Measurements from ENCODE around the gene RPL22L1.
"Not testable (repeated sequence)": the region's sequence is repeated elsewhere in the genome, so short reads cannot be mapped to it uniquely, and the experiment has no call there.

The RPL22L1 gene

DNA sequence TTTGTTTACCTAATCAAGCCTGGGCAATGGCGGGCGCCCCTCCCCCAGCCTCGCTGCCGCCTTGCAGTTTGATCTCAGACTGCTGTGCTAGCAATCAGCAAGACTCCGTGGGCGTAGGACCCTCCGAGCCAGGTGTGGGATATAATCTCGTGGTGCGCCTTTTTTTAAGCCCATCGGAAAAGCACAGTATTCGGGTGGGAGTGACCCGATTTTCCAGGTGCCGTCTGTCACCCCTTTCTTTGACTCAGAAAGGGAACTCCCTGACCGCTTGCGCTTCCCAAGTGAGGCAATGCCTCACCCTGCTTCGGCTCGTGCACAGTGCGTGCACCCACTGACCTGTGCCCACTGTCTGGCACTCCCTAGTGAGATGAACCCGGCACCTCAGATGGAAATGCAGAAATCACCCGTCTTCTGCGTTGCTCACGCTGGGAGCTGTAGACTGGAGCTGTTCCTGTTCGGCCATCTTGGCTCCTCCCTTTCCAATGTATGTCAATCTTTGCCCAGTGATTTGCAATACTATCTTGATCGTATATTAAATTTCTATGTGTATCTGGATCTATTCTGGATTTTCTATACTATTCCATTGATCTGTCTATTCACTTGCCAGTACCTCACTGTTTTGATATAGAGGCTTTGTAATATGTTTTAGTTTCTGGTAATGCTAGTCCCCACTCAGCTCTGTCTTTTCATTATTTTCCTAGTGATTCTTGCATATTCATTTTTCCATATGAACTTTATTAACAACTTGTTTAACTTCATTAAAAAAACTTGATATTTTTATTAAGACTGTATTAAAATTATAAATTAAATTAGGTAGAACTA lies 14.3 kb upstream of the RPL22L1 start:
- in situ Hi-C loops (cut with MboI; ENCODE audit: low sequenced_read_pairs), result not testable (repeated sequence)

DNA sequence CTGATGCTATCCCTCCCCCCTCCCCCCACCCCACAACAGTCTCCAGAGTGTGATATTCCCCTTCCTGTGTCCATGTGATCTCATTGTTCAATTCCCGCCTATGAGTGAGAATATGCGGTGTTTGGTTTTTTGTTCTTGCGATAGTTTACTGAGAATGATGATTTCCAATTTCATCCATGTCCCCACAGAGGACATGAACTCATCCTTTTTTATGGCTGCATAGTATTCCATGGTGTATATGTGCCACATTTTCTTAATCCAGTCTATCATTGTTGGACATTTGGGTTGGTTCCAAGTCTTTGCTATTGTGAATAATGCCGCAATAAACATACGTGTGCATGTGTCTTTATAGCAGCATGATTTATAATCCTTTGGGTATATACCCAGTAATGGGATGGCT lies 8.7 kb upstream of the RPL22L1 start:
- in situ Hi-C loops (cut with MboI; ENCODE audit: low sequenced_read_pairs), result not testable (repeated sequence)

DNA sequence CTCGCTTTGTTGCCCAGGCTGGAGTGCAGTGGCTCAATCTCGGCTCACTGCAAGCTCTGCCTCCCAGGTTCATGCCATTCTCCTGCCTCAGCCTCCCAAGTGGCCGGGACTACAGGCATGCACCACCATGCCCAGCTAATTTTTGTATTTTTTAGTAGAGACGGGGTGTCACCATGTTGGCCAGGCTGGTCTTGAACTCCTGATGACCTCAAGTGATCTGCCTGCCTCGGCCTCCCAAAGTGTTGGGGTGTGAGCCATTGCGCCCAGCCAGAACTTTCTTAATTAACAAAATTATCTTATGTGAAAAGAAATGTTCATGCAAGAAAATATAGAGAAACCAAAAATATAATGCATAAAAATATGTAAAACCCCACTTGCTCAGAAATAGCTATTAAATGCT lies 7.3 kb upstream of the RPL22L1 start:
- in situ Hi-C loops (cut with MboI; ENCODE audit: low sequenced_read_pairs), result not testable (repeated sequence)

DNA sequence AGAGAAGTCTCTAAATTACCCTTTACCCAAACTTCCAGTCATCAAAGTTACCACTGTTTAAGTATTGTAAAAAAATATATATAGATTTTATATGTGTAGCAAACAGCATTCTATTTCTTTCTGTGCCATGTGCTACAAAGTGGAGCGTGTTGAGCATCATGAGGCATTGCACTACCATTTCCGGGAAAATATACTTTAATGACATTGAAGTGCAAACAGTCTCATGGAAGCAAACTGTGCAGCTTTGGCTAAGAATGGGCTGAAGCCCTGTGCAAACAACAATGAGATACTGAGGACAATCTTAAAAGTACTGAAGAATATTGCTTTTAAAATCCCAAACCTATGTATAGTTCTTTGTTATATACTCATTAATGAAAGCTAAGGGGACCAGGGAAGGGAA lies 6.5 kb upstream of the RPL22L1 start:
- in situ Hi-C loops (cut with MboI; ENCODE audit: low sequenced_read_pairs), result no loop called here

DNA sequence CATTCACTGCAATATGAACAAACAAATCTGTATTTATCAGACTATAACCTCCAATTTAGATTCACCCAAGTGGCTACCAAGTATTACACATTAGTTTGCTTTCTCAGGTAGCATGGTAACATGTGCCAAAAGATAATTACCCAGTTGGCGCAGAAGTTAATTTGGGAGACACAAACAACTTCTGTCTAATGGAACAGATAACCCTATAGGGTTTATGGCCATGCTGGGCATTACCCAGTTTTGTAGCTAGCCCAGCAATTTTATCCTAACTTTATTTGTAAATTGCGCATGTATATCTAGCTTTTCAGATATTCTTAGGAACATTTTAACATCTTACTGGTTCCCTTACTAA lies 780 bp downstream of the RPL22L1 start:
- in situ Hi-C loops (cut with MboI; ENCODE audit: low sequenced_read_pairs), result no loop called here

DNA sequence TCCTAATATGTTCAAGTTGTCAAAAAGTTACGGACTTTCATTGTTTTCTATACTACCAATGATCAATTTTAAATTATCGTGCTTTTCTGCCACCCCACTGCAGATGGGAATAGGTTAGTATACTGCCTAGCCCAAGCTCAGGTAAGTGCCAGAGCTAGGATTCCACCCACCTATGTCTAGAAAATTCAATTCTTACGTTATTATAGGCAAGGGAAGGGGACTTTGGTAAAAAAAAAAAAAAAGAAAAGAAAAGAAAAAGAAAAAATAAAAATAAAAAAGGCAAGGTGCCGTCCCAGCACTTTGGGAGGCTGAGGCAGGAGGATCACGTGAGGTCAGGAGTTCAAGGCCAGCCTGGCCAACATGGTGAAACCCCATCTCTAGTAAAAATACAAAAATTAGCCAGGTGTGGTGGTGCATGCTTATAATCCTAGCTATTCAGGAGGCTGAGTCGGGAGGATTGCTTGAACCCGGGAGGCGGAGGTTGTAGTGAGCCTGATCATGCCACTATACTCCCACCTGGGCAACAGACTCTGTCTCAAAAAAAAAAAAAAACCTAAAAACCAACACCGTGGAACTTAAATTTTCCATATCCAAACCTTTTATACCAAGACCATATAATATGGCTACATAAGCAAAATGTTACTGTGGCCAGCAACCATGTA lies 1.3 kb downstream of the RPL22L1 start:
- in situ Hi-C loops (cut with MboI; ENCODE audit: low sequenced_read_pairs), result no loop called here

DNA sequence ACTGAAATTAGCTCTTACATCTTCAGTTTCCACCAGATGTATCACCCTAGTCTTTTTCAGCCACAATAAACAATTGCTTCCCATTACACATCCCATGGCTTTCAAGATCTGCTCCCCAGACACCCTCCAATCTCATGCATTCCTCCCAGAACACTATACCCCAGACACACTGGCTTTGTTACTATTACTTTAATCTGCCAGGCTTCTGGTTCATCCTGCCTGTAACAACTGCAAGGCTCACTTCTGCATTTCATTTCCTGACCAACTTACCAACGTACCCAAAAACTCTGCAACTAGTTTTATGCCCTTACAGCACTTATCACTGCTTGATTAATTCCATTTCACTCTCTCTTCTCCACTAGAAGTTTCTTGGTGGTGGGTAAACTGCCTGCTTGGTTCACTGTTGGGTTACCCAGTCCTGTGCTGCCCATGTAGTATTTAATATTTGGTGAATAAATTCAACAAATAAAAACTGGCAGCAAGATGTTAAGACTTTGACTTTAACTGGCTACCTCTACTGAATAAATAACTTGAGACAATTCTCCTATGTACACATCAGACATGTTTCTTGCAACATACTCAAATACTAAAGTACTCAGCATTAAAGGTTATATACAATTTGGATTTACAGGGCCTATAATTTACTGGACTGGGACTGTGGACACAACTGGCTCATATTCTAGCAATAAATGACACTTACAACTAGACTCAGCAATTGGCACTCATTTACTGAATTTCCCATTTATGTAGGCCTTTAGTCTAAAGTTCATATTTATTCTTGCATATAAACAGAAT lies 2.7 kb downstream of the RPL22L1 start:
- in situ Hi-C loops (cut with MboI; ENCODE audit: low sequenced_read_pairs), result no loop called here

DNA sequence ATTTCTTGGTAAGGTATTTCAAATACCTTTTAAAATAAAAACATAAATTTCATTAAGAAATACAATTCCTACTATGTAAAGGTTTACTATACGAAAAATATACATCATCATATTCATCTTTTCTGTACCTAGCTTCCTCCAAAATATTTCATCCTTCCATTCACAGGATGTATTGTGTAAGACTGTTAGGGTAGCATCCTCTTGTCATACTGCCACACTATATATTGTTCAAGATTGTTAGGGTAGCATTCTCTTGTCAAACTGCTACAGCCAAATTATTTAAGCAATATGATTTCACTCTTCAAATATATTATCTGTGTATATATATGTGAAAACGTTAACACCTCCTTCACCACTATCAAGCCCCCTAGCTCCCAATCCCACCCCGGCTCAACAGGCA lies 3.5 kb downstream of the RPL22L1 start:
- in situ Hi-C loops (cut with MboI; ENCODE audit: low sequenced_read_pairs), result no loop called here

DNA sequence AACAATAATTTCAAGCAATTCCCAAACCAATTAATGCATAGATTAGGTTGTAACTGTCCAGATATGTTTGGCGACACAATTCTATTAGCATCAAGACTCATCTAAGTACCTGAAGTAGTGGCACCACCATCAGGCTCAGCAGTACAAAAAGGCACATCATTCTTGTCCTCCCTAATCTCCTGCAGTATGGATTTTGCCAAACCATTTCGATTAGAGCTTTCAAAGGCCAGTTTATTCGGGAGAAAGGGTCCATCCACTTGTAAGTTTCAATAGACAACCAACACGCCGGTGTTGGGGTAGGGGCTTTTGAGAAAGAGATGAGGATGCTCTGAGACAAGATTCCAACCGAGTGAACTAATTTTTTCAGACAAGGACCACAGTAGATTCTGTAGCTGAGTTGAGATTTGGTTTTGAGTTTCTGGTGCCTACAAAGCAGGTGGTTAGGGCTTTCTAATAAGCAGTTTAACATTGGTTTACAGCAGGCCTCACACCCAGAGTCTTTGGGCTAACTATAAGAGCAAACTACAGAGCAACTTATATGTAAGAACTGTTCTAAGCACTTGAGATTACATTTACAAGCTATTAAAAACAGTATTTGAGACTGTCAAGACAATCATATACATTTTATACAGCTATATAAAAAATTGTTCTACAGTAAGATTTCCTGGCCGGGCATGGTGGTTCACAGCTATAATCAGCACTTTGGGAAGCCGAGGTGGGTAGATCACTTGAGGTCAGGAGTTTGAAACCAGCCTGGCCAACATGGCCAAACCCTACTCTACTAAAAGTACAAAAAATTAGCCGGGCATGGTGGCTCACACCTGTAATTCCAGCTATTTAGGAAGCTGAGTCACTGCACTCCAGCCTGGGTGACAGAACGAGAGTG lies 4.5 kb downstream of the RPL22L1 start:
- in situ Hi-C loops (cut with MboI; ENCODE audit: low sequenced_read_pairs), result no loop called here

DNA sequence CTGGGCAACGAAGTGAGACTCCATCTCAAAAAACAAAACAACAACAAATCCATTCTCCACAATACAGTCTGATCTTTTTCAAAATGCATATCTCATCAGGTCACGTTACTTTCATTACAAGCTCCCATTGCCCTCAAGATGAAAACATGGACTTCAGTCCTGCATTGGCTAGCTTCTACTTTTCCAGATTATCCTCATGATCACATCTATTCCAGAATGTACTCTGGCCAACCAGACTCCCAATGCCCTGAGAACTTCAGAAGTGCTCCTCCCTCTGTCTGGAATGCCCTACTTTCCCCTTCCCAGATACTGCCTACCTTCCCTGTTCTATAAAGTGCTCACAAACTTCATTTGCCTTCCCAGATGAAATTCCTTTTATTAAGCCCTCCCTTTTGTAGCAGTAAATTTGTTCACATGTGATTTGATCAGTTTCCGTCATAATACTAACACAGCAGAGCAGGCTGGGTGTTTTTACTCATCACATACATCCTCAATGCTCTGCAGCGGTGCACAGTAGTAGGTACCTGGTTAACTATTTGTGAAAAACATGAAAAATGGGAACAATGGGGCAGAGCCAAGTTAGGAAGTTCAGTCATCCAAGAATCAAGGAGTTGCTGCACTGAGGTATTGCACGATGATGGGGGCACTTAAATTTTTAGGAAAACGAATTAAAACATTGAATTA lies 5.3 kb downstream of the RPL22L1 start:
- in situ Hi-C loops (cut with MboI; ENCODE audit: low sequenced_read_pairs), result no loop called here

DNA sequence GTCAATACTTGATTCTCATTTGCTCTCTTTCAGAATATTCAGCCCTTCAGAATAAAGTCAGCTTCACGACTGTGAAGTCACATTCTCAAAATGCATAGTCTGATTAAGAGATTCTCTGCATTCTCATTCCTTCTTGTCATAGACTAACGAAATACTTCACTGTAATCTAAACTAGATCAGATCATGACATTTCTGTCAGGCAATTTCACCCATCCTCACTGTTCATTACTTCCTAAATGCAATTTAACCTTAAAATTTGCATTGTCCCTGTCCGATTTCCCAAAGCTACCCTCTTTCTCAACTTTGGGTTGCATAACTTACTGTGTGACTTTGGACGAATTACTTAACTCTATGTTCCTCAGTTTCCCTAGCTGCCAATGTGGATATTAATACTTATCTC lies 6.2 kb downstream of the RPL22L1 start:
- in situ Hi-C loops (cut with MboI; ENCODE audit: low sequenced_read_pairs), result no loop called here

DNA sequence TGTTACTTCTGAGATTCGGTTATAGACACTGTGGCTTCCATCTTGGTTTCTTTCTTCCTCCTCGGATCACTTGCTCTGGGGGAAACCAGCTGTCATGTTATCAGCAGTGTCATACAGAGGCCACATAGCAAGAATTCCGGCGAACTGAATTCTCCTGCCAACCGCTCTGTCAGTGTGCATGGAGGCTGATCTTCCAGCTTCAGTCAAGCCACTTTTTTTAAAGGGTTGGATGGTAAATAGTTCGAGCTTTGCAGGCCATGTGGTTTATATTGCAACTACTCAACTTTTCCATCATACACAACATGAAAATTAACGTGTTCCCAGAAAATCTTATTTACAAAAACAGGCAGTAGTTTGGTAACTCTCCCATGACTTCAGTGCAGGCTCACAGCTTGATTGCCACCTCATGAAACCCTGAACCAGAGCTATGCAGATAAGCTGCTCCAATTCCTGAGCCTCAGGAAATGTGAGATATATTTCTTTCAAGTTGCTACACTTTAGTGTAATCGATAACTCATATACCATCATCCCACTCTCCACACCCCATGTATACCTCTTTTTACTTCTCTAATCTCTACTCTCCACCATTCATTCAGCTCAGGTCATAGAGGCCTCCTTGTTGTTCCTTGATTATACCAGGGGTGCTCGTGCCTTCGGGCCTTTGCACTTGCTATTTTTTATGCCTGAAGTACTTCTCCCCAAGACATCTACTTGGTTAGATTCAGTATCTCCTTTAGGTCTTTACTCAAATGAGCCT lies 7.2 kb downstream of the RPL22L1 start:
- in situ Hi-C loops (cut with MboI; ENCODE audit: low sequenced_read_pairs), result no loop called here

DNA sequence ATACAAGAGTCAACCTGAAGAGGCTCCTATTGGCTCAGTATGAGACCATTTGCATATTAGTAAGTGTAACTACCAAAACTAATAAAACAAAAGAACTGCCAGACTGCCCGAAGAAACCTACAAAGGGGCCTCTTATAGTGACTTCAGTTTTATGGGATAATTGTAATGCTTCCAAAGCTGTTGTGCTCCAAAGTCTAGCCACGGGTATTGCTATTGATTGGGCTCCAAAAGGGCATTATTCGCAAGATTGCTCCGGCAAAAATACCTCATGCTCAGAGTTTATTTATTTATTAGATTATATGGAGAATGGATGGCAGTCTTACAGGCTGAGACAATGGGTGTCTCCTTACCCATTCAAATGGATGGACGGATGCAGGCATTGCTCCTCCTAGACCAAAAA lies 11.4 kb downstream of the RPL22L1 start:
- in situ Hi-C loops (cut with MboI; ENCODE audit: low sequenced_read_pairs), result no loop called here

DNA sequence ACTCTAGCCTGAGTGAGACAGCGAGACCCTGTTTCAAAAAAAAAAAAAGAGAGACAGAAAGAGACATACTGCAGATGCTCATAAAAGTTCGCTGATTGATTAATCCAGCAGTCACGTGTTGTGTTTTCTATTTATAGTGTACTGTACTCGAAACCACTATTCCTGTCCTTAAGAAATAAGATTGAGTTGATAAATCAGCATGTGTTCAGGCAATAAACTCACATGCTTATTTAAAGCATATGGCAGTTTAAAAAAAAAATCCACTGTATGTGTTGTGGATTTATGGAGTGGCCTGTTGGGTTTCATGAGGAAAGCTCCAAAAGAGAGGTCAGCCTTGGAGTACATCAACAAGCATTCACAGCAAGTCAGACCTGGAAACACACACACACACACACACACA lies 17.7 kb downstream of the RPL22L1 start:
- in situ Hi-C loops (cut with MboI; ENCODE audit: low sequenced_read_pairs), result no loop called here

DNA sequence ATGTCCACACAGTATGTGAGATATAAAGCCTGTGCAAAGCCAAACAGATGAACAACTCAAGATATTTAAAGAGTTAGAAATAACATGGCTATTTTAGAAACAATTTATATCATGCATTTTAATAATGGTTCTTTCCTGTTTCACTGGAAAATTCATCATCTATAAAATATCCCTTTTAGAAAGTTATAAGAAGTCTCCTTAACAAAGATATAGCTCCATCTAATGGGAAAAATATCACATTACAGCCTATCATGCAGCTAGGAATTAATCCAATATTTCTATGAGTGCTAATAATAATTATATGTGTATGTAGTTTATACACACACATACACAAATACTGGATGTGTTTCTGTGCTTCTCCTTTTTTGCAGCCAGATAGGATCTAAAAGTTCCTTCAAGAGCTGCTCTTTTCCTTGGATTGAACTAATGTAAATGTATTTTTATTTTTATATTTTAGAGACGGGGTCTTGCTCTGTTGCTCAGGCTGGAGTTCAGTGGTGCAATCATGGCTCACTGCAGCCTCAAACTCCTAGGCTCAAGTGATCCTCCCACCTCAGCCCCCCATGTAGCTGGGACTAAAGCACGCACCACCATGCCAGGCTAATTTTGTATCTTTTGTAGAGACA lies 21.6 kb downstream of the RPL22L1 start:
- in situ Hi-C loops (cut with MboI; ENCODE audit: low sequenced_read_pairs), result no loop called here

DNA sequence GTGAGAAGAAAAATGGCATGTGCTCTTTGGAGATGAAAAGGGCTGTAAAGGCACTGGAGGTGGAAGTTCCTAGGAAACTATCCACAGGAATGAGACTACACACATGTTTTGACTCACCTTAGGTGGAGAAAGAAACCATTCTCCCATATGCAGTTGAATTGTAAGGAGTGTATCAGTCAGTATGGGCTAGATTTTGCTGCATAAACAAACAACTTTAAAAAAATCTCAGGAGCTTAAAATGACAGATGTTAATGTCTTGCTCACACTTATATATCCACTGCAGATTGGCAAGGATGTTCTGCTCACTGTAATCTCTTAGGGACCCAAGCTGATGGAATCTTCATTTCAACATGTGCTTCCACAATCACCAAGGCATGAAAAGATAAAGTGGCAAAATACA lies 25.6 kb downstream of the RPL22L1 start:
- in situ Hi-C loops (cut with MboI; ENCODE audit: low sequenced_read_pairs), result no loop called here

DNA sequence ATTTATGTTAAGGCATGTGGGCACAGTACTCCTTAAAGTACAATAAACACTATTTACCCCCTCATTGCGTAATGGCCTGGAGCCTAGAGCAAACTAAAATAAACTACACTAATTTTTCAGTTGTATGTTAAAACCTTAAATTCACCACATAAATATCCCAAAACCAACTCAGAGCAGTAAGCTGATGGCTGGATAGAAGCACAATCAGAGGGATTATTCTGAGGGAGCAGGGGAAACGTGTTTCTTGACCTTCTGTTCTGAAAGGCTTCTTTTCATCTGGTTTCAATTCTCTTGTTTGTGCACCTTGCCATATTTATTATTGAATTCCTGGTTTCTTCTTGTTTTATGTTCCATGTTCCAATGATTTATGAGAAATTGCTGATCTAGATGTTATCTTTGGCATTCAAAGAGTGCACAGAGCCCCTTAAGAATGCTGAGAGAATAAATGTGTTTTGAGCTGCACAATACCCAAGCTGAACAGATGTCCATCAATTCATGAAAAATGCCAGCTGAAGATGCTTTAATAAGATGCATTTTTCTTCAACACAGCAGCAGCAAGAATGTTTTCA lies 29.6 kb downstream of the RPL22L1 start:
- in situ Hi-C loops (cut with MboI; ENCODE audit: low sequenced_read_pairs), result no loop called here

DNA sequence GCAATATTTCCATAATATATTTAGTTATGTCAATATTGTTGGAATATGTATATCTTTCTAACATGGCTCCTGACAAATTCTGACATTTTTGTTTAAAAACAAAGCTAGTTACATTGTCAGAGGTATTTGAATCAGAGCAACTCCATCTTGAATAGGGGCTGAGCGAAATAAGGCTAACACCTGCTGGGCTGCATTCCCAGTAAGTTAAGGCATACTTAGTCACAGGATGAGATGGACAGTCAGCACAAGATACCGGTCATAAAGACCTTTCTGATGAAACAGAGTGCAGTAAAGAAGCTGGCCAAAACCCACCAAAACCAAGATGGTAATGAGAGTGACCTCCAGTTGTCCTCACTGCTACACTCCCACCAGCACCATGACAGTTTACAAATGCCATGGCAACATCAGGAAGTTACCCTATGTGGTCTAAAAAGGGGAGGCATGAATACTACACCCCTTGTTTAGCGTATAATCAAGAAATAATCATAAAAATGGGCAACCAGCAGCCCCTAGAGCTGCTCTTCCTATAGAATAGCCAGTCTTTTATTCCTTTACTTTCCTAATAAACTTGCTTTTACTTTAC lies 30.4 kb downstream of the RPL22L1 start:
- in situ Hi-C loops (cut with MboI; ENCODE audit: low sequenced_read_pairs), result no loop called here
